ENCODE measurements around the gene PPP1R13B. TPM values are rescaled to one million over a fixed set of nuclear protein-coding genes. Genes with fewer than 3 reads are reported as not detected.

The PPP1R13B gene
- total RNA-seq, 1 experiment from 2014 or later, result 17.8 TPM

- ATAC-seq, result no peak
- no peak for DNase-seq (ENCODE audit: low read depth, low spot score)
- Histone ChIP-seq H3K27ac (ENCODE audit: low read depth, low read length) (no peak overlapping the region), H3K79me2 (ENCODE audit: insufficient read depth, low read length) (no peaks in the 10 kb centered on the region; the same call in 1 of the 2 replicates), H3K27me3 (ENCODE audit: insufficient read depth, low read length) (no peaks in the 10 kb centered on the region), H3K4me3 (replicated peaks in 1 of 2; ENCODE audit: low read depth in 1 of 2, low read length in 2 of 2) (no peak overlapping the region), H3K9me3 (ENCODE audit: control insufficient read depth in 1 of 2, insufficient read depth in 1 of 2, low read depth in 1 of 2, low read length in 2 of 2) (no peaks in the 10 kb centered on the region), H3K9ac (ENCODE audit: low read length) (no peak overlapping the region), H4K20me1 (ENCODE audit: insufficient read depth) (no peaks in the 10 kb centered on the region), H2AFZ (ENCODE audit: low read depth, low read length, poor library complexity, severe bottlenecking) (no peak overlapping the region), H3K4me1 (ENCODE audit: control insufficient read depth in 1 of 2, insufficient read depth in 2 of 2, low read length in 2 of 2) (no peaks in the 10 kb centered on the region), H3K36me3 (ENCODE audit: control insufficient read depth in 1 of 2, insufficient read depth in 2 of 2, low read length in 2 of 2) (peaks cover 3 to 12% of the 10 kb centered on the region in 2 experiments; a peak in 3 of 4 replicates), H3K4me2 (ENCODE audit: low read length) (no peak overlapping the region), H3K9me2 (ENCODE audit: insufficient read depth) (no peaks in the 10 kb centered on the region)
- TF ChIP-seq CTCF (IDR thresholded peaks at IDR 0.05 in 2 of 3, conservative IDR thresholded peaks at IDR 0.05 in 1 of 3; ENCODE audit: borderline replicate concordance in 1 of 3, insufficient read depth in 1 of 3, low read depth in 2 of 3, low read length in 2 of 3), result peak in 1 of 3 experiments; percentile 8; a peak in 1 of 6 replicates
- TF ChIP-seq CEBPB (IDR thresholded peaks at IDR 0.05; ENCODE audit: low read depth), result no peak
- intact Hi-C loops (cut with micrococcal nuclease), result no loop called here
- BruUV-seq (replicated peaks), result no TSS peak
- POLR2A ChIA-PET, result no interaction called here
- CTCF ChIA-PET, result no interaction called here
- RAD21 ChIA-PET (ENCODE audit: low non-redundant PET in 1 of 2, low total read pairs in 2 of 2, uncharacterized antibody in 2 of 2, unreplicated experiment in 2 of 2), result no interaction called here
Observed at GRCh38 chr14:103730490-103731035, 116.8 kb downstream of the PPP1R13B start.

GRCh38 chr14:103729496-103730448 is 117.6 kb downstream of the PPP1R13B start:
- H3K4me1 ChIP-seq (ENCODE audit: control insufficient read depth in 1 of 2, insufficient read depth in 2 of 2, low read length in 2 of 2), result no peaks in the 10 kb centered on the region
- ChIA-PET RAD21 (ENCODE audit: low non-redundant PET in 1 of 2, low total read pairs in 2 of 2, uncharacterized antibody in 2 of 2, unreplicated experiment in 2 of 2) (no interaction called here), POLR2A (no interaction called here), CTCF (no interaction called here)
- no peaks in the 10 kb centered on the region for H4K20me1 ChIP-seq (ENCODE audit: insufficient read depth)
- no peak for DNase-seq (ENCODE audit: low read depth, low spot score)
- H3K36me3 ChIP-seq (ENCODE audit: control insufficient read depth in 1 of 2, insufficient read depth in 2 of 2, low read length in 2 of 2), result peaks cover 3 to 12% of the 10 kb centered on the region in 2 experiments; a peak in 3 of 4 replicates
- H3K9me2 ChIP-seq (ENCODE audit: insufficient read depth), result no peaks in the 10 kb centered on the region
- H3K4me2 ChIP-seq (ENCODE audit: low read length), result no peak overlapping the region
- BruUV-seq (replicated peaks), result no TSS peak
- no peak for TF ChIP-seq POLR2A (IDR thresholded peaks at IDR 0.05; ENCODE audit: borderline replicate concordance, extremely low read depth, insufficient read depth, insufficient read length)
- H3K27me3 ChIP-seq (ENCODE audit: insufficient read depth, low read length), result no peaks in the 10 kb centered on the region
- H3K79me2 ChIP-seq (ENCODE audit: insufficient read depth, low read length), result peaks cover 3% of the 10 kb centered on the region; the same call in 1 of the 2 replicates
- no peak overlapping the region for H3K27ac ChIP-seq (ENCODE audit: low read depth, low read length)
- no peak overlapping the region for H3K4me3 ChIP-seq (replicated peaks in 1 of 2; ENCODE audit: low read depth in 1 of 2, low read length in 2 of 2)
- H3K9ac ChIP-seq (ENCODE audit: low read length), result no peak overlapping the region
- H2AFZ ChIP-seq (ENCODE audit: low read depth, low read length, poor library complexity, severe bottlenecking), result no peak overlapping the region
- no peaks in the 10 kb centered on the region for H3K9me3 ChIP-seq (ENCODE audit: control insufficient read depth in 1 of 2, insufficient read depth in 1 of 2, low read depth in 1 of 2, low read length in 2 of 2)
- intact Hi-C loops (cut with micrococcal nuclease), result no loop called here
- no peak for ATAC-seq
